Measurements from ENCODE around the gene WNT3.

Gene WNT3

GRCh38 chr17:46727572-46728348 lies 90.7 kb downstream of the WNT3 start:
- no peak for DNase-seq

- no peak for DNase-seq
These were observed 92.3 kb downstream of the WNT3 start for GRCh38 chr17:46726206-46726605.

GRCh38 chr17:46722662-46723285 lies 95.7 kb downstream of the WNT3 start:
- DNase-seq = no peak

- DNase-seq = no peak
These were observed 98.1 kb downstream of the WNT3 start for GRCh38 chr17:46720408-46720807.

GRCh38 chr17:46719891-46720290 lies 98.6 kb downstream of the WNT3 start:
- no peak for DNase-seq

- no peak for DNase-seq
These were observed 100.5 kb downstream of the WNT3 start for GRCh38 chr17:46717999-46718398.

Measured in stimulated activated CD4-positive, alpha-beta T cell treated with anti-CD3 and anti-CD28 coated beads, Interleukin-12 subunit alpha, Interleukin-12 subunit beta, amount 100 ng/mL, for 4 hours (primary cell).